Adipocyte (in vitro differentiated cells): Measurements from ENCODE around the gene SULT1A3.
"Not testable (repeated sequence)": the region's sequence is repeated elsewhere in the genome, so short reads cannot be mapped to it uniquely, and the experiment has no call there.

ENCODE experiments used
- DNase-seq: peaks from one replicate; pipeline ENCODE4 v3.0.0-alpha.2; 2015; ENCODE audit warnings: low read depth
- H3K27me3 ChIP-seq: replicated peaks from 2 replicates; pipeline ENCODE4 v1.7.0; 2013; ENCODE audit warnings: mild to moderate bottlenecking, low read length, moderate library complexity; ENCODE audit not compliant: control insufficient read depth, insufficient read depth
- H3K36me3 ChIP-seq: 2 replicates; pipeline ENCODE4 v1.7.0; 2013; ENCODE audit warnings: low read length, mild to moderate bottlenecking, moderate library complexity; ENCODE audit not compliant: control insufficient read depth, insufficient read depth, severe bottlenecking
- H3K4me1 ChIP-seq: 2 replicates; pipeline ENCODE4 v1.7.0; 2013; ENCODE audit warnings: mild to moderate bottlenecking, low read length, moderate library complexity; ENCODE audit not compliant: control insufficient read depth, insufficient read depth
- H3K4me3 ChIP-seq: 2 replicates; pipeline ENCODE4 v1.7.0; 2013; ENCODE audit warnings: mild to moderate bottlenecking, low read length, moderate library complexity
- H3K9ac ChIP-seq: 2 replicates; pipeline ENCODE4 v1.7.0; 2013; ENCODE audit warnings: mild to moderate bottlenecking, low read length, moderate library complexity
- H3K9me3 ChIP-seq: 2 replicates; pipeline ENCODE4 v1.7.0; 2013; ENCODE audit warnings: mild to moderate bottlenecking, low read length, moderate library complexity; ENCODE audit not compliant: control insufficient read depth

SULT1A3 gene

DNA sequence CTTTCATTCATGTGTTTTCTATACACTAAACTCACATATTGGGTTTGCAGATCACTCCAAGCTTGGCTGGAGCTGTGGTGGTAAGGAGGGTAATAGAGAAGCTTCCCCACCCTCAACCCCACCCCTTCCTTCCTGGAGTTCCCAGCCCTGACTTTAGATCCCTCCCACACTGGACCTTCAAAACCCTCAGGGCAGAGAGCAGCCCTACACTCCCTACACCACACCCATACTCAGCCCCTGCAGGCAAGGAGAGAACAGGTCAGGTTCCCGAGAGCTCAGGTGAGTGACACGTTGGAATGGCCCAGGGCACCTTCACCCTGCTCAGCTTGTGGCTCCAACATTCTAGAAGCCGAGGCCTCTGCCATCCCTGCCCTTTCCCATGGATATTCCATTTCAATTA lies at the start of gene SULT1A3:
SULT1A3 (plus strand) TSS at position 207 of the 400 bp plus-strand sequence. CDS start 1,474 bp downstream, outside the sequence.
- not testable (repeated sequence) for DNase-seq, H3K9ac ChIP-seq, H3K4me1 ChIP-seq, H3K36me3 ChIP-seq, H3K4me3 ChIP-seq, H3K9me3 ChIP-seq, H3K27me3 ChIP-seq

DNA sequence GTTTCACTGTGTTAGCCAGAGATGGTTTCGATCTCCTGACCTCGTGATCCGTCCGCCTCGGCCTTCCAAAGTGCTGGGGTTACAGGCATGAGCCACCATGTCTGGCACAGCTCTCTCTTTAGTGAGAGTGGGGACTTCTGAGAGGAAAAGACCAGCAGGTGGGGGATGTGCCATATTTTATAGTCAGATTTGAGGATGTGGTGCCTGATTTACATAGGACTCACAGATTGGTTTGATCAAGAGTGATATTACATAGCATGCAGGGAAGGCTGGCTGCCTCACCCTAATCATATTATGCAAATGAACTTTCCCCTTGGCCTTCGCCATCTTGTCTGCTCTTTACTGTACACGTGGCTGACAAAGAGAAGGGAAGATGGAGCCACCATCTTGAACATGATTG lies 48.0 kb upstream of the SULT1A3 start:
- Histone ChIP-seq H3K36me3 (no peaks in the 10 kb centered on the region), H3K4me1 (no peaks in the 10 kb centered on the region)
- no peak for DNase-seq

DNA sequence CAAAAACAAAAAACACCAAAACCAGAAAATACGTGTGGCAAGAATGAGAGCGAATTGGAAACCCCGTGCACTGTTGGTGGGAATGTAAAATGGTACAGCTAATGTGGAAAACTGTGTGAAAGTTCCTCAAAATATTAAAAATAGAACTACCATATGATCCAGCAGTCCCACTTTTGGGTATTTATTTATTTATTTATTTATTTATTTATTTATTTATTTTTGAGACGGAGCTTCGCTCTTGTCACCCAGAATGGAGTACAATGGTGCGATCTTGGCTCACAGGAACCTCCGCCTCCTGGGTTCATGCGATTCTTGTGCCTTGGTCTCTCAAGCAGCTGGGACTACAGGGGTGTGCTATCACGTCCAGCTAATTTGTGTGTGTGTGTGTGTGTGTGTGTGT lies 46.5 kb upstream of the SULT1A3 start:
- H3K36me3 ChIP-seq: no peaks in the 10 kb centered on the region
- H3K9me3 ChIP-seq: peaks cover 15% of the 10 kb centered on the region
- H3K27me3 ChIP-seq: no peaks in the 10 kb centered on the region
- DNase-seq: no peak
- no peak overlapping the region for H3K4me3 ChIP-seq
- H3K9ac ChIP-seq: no peak overlapping the region
- H3K4me1 ChIP-seq: no peaks in the 10 kb centered on the region

More for the DNA sequence above, 48.0 kb upstream of the SULT1A3 start:
- no peaks in the 10 kb centered on the region for H3K27me3 ChIP-seq
- H3K4me3 ChIP-seq: no peak overlapping the region
- no peak overlapping the region for H3K9ac ChIP-seq
- peaks cover 15% of the 10 kb centered on the region for H3K9me3 ChIP-seq

DNA sequence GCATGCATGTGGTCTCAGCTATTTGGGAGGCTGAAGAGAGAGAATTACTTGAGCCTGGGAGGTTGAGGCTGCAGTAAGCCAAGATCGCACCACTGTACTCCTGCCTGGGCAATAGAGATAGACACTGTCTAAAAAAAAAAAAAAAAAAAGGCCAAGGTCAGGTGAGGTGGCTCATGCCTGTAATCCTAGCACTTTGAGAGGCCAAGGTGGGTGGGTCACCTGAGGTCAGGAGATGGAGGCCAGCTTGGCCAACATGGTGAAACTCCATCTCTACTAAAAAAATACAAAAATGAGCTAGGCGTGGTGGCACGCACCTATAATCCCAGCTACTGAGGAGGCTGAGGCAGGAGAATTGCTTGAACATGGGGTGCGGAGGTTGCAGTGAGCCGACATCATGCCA lies 43.9 kb upstream of the SULT1A3 start:
- H3K27me3 ChIP-seq: no peaks in the 10 kb centered on the region
- H3K4me1 ChIP-seq: no peaks in the 10 kb centered on the region
- no peak overlapping the region for H3K9ac ChIP-seq
- H3K9me3 ChIP-seq: no peaks in the 10 kb centered on the region
- no peak for DNase-seq
- H3K36me3 ChIP-seq: no peaks in the 10 kb centered on the region
- no peak overlapping the region for H3K4me3 ChIP-seq

DNA sequence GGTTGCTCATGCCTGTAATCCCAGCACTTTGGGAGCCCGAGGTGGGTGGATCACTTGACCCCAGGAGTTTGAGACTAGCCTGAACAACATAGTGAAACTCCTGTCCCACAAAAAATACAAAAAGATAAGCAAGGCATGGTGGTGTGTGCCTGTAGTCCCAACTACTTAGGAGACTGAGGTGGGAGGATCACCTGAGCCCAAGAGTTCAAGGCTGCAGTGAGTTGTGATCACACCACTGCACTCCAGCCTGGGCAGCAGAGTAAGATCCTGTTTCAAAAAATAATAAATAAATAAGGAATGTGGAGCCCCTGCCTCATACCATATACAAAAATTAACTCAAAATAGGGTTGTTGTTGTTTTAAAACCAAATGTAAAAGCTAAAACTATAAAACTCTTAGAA lies 41.8 kb upstream of the SULT1A3 start:
- H3K36me3 ChIP-seq: no peaks in the 10 kb centered on the region
- no peaks in the 10 kb centered on the region for H3K4me1 ChIP-seq
- H3K4me3 ChIP-seq: no peak overlapping the region
- no peak overlapping the region for H3K9ac ChIP-seq
- no peaks in the 10 kb centered on the region for H3K9me3 ChIP-seq
- H3K27me3 ChIP-seq: no peaks in the 10 kb centered on the region
- no peak for DNase-seq

DNA sequence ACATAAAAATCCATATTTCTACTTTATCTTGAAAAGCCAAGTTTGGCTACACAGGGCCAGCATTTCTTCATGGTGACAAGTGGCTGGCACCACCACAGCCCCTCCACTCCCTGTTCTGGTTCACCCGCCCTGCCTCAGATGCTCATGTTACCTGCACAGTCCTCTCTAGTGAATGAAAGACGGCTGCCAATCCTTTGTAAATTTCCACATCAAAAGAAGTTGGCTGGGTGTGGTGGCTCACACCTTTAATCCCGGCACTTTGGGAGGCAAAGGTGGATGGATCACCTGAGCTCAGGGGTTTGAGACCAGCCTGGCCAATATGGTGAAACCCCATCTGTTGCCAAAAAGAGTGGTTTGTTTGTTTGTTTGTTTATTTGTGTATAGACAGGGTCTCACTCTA lies 35.5 kb upstream of the SULT1A3 start:
- no peaks in the 10 kb centered on the region for H3K36me3 ChIP-seq
- no peaks in the 10 kb centered on the region for H3K4me1 ChIP-seq
- no peaks in the 10 kb centered on the region for H3K27me3 ChIP-seq
- H3K9ac ChIP-seq: no peak overlapping the region
- no peak overlapping the region for H3K4me3 ChIP-seq
- no peaks in the 10 kb centered on the region for H3K9me3 ChIP-seq
- no peak for DNase-seq

DNA sequence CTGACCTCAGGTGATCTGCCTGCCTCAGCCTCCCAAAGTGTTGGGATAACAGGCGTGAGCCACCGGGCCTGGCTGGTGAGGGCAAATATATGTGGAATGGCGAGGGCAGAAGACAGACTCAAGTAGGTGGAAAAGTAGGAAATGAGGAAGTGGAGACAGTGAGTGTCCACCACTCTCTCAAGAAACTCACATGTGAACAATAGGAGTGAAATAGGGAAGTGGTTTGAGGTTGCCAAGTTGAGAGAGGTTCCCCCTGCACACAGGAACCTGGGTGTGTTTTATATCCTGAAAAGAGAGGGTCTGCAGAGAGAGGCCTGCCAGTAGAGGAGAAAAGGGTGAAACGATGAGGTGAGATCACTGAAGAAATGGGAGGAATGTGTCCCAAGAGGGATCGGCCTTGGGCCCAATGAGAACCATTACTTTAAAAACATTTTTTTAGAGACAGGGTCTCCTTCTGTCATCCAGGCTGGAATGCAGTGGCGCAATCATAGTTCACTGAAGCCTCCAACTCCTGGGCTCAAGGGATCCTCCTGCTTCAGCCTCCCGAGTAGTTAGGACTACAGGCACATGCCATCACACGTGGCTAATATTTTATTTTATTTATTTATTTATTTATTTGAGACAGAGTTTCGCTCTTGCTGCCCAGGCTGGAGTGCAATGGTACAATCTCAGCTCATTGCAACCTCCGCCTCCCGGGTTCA lies 32.7 kb upstream of the SULT1A3 start:
- Histone ChIP-seq H3K36me3 (no peaks in the 10 kb centered on the region), H3K4me1 (peaks cover 5% of the 10 kb centered on the region), H3K9ac (no peak overlapping the region), H3K9me3 (no peaks in the 10 kb centered on the region), H3K4me3 (no peak overlapping the region), H3K27me3 (no peaks in the 10 kb centered on the region)
- DNase-seq: no peak

DNA sequence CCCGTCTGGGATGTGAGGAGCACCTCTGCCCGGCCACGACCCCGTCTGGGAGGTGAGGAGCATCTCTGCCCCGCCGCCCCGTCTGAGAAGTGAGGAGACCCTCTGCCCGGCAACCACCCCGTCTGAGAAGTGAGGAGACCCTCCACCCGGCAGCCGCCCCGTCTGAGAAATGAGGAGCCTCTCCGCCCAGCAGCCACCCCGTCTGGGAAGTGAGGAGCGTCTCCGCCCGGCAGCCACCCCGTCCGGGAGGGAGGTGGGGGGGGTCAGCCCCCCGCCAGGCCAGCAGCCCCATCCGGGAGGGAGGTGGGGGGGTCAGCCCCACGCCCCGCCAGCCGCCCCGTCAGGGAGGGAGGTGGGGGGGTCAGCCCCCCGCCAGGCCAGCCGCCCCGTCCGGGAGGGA lies 30.3 kb upstream of the SULT1A3 start:
- not testable (repeated sequence) for H3K27me3 ChIP-seq, H3K4me1 ChIP-seq, DNase-seq, H3K4me3 ChIP-seq, H3K9ac ChIP-seq, H3K36me3 ChIP-seq, H3K9me3 ChIP-seq

DNA sequence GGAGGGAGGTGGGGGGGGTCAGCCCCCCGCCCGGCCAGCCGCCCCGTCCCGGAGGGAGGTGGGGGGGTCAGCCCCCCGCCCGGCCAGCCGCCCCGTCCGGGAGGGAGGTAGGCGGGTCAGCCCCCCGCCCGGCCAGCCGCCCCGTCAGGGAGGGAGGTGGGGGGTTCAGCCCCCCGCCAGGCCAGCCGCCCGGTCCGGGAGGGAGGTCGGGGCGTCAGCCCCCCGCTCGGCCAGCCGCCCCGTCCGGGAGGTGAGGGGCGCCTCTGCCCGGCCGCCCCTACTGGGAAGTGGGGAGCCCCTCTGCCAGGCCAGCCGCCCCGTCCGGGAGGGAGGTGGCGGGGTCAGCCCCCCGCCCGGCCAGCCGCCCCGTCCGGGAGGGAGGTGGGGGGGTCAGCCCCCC lies 29.6 kb upstream of the SULT1A3 start:
- not testable (repeated sequence) for H3K4me3 ChIP-seq, DNase-seq, H3K36me3 ChIP-seq, H3K9me3 ChIP-seq, H3K4me1 ChIP-seq, H3K9ac ChIP-seq, H3K27me3 ChIP-seq

DNA sequence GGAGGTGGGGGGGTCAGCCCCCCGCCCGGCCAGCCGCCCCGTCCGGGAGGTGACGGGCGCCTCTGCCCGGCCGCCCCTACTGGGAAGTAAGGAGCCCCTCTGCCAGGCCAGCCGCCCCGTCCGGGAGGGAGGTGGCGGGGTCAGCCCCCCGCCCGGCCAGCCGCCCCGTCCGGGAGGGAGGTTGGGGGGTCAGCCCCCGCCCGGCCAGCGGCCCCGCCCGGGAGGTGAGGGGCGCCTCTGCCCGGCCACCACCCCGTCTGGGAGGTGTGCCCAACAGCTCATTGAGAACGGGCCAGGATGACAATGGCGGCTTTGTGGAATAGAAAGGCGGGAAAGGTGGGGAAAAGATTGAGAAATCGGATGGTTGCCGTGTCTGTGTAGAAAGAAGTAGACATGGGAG lies 28.9 kb upstream of the SULT1A3 start:
- DNase-seq, H3K4me3 ChIP-seq, H3K9ac ChIP-seq, H3K4me1 ChIP-seq, H3K27me3 ChIP-seq, H3K36me3 ChIP-seq, H3K9me3 ChIP-seq: not testable (repeated sequence)

DNA sequence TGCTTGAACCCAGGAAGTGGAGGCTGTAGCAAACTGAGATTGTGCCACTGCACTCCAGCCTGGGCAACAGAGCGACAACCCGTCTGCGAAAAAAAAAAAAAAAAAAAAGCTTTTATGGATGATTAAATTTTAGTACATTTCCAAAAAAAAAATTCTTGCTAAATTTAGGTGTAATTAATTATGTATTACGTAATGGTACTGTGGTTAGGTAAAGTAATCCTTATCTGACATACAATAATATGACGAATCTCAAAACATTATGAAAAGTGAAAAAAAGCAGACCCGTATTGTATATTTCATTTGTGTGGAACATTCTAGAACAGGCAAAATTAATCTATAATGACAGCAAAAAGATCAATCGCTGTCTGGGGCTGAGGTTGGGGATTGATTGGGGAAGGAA lies 26.0 kb upstream of the SULT1A3 start:
- Histone ChIP-seq H3K4me3 (no peak overlapping the region), H3K4me1 (peaks cover 5% of the 10 kb centered on the region), H3K27me3 (no peaks in the 10 kb centered on the region), H3K9me3 (no peaks in the 10 kb centered on the region), H3K9ac (no peak overlapping the region), H3K36me3 (no peaks in the 10 kb centered on the region)
- no peak for DNase-seq

DNA sequence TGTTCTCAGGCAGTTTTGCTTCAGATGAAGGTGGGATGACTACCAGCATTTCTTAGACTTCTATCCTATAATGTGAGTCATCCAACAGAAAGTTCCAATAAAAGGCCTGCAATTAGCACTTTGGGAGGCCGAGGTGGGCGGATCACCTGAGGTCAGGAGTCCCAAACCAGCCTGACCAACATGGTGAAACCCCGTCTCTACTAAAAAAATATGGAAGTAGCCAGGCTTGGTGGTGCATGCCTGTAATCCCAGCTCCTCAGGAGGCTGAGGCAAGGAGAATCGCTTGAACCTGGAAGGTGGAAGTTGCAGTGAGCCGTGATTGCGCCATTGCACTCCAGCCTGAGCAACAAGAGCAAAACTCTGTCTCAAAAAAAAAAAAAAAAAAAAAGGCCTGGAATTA lies 22.2 kb upstream of the SULT1A3 start:
- H3K27me3 ChIP-seq, H3K9me3 ChIP-seq, DNase-seq, H3K36me3 ChIP-seq, H3K4me1 ChIP-seq, H3K9ac ChIP-seq, H3K4me3 ChIP-seq: not testable (repeated sequence)
